GM12878 (cell line): ENCODE measurements around the gene PDS5A. TPM values are rescaled to one million over a fixed set of nuclear protein-coding genes. Genes with fewer than 3 reads are reported as not detected.

ENCODE experiments used
- ATAC-seq: fragments of 200-7000 bp; cut with Tn5 transposase; 3 replicates; pipeline ENCODE4 v1.9.1; 2020; ENCODE audit warnings: mild to moderate bottlenecking, moderate library complexity
- BruUV-seq: library from RNA; stranded (reverse); fragments of 400-500 nt; replicated peaks from 2 replicates; lab custom pipeline; 2021; lab: Mats Ljungman, UMichigan
- CTCF ChIA-PET: fragments of 300-600 bp; sonication (Branson Sonifier 250); formaldehyde crosslinking; extraction: SDS; loops from one replicate; lab custom pipeline; 2021; ENCODE audit warnings: inconsistent platforms; lab: Yijun Ruan, JAX
- POLR2A ChIA-PET: fragments of 350-600 bp; formaldehyde crosslinking; extraction: SDS; loops from one replicate; lab custom pipeline; 2021; ENCODE audit warnings: inconsistent platforms; lab: Charles Lee
- RAD21 ChIA-PET: fragments of 300-600 bp; sonication (Branson Sonifier 250); formaldehyde crosslinking; loops from one replicate; lab custom pipeline; 2023; ENCODE audit warnings: antibody characterized with exemption; ENCODE audit not compliant: unreplicated experiment; lab: Charles Lee
- SMC1A ChIA-PET: fragments of 300-600 bp; sonication (Branson Sonifier 250); formaldehyde crosslinking; loops from one replicate; lab custom pipeline; 2023; ENCODE audit not compliant: unreplicated experiment, uncharacterized antibody; lab: Charles Lee
- DNase-seq: peaks from one replicate; pipeline ENCODE4 v3.0.0-alpha.2; 2011; ENCODE audit warnings: low read depth, low spot score
- FAIRE-seq: peaks from 3 replicates; lab custom pipeline; 2011; peaks lifted over from hg19 to GRCh38; lab: Jason Lieb, UNC
- H2AFZ ChIP-seq: 2 replicates; pipeline ENCODE4 v1.6.0; 2011; ENCODE audit warnings: low read depth, low read length, control low read depth; ENCODE audit not compliant: control insufficient read depth
- H3K27ac ChIP-seq: 2 replicates; pipeline ENCODE4 v1.5.1; 2011; ENCODE audit warnings: control low read depth; ENCODE audit not compliant: control insufficient read depth, insufficient read depth
- H3K27me3 ChIP-seq, 2 experiments: replicated peaks in 1 of 2; 2 replicates each; pipeline versions ENCODE4 v1.6.0 to v1.6.1; 2011; ENCODE audit warnings: low read length in 1 of 2; ENCODE audit not compliant: control insufficient read depth in 2 of 2, insufficient read depth in 2 of 2
- H3K36me3 ChIP-seq, 2 experiments: 2 replicates each; pipeline ENCODE4 v1.5.1; 2011; ENCODE audit warnings: low read length in 1 of 2; ENCODE audit not compliant: control insufficient read depth in 2 of 2, insufficient read depth in 2 of 2
- H3K4me1 ChIP-seq: 2 replicates; pipeline ENCODE4 v1.6.1; 2011; ENCODE audit warnings: mild to moderate bottlenecking, low read length, moderate library complexity, mixed read lengths; ENCODE audit not compliant: control insufficient read depth, insufficient read depth
- H3K4me2 ChIP-seq: 2 replicates; pipeline ENCODE4 v1.6.0; 2011; ENCODE audit warnings: control low read depth; ENCODE audit not compliant: control insufficient read depth, insufficient read depth
- H3K4me3 ChIP-seq: fragments of 200-600 bp; sonication (generic); 2 replicates; pipeline ENCODE4 v1.5.1; 2016
- H3K79me2 ChIP-seq: 2 replicates; pipeline ENCODE4 v1.6.0; 2011; ENCODE audit warnings: low read length; ENCODE audit not compliant: control insufficient read depth, insufficient read depth
- H3K9ac ChIP-seq: 2 replicates; pipeline ENCODE4 v1.8.0; 2011; ENCODE audit warnings: low read length, control low read depth, mixed read lengths; ENCODE audit not compliant: control insufficient read depth, insufficient read depth
- H3K9me3 ChIP-seq: replicated peaks from 3 replicates; pipeline ENCODE4 v1.5.1; 2011; ENCODE audit warnings: mild to moderate bottlenecking, low read length; ENCODE audit not compliant: control insufficient read depth, insufficient read depth
- H4K20me1 ChIP-seq: 2 replicates; pipeline ENCODE4 v1.6.0; 2011; ENCODE audit not compliant: control insufficient read depth, insufficient read depth
- CREB1 ChIP-seq: IDR thresholded peaks from 2 replicates; pipeline ENCODE4 v1.6.1; 2012; ENCODE audit warnings: low read depth, mild to moderate bottlenecking, inconsistent platforms
- HDGF ChIP-seq: fragments of 450-650 bp; IDR thresholded peaks from 2 replicates; pipeline ENCODE4 v1.6.1; 2016; ENCODE audit warnings: antibody characterized with exemption
- JUND ChIP-seq: IDR thresholded peaks from 2 replicates; pipeline ENCODE4 v1.6.1; 2012; ENCODE audit warnings: low read depth, mild to moderate bottlenecking, low read length, improper control_type of control experiment, moderate library complexity
- MTA3 ChIP-seq: IDR thresholded peaks from 2 replicates; pipeline ENCODE4 v1.6.1; 2012; ENCODE audit warnings: low read length, inconsistent platforms, borderline replicate concordance
- NBN ChIP-seq: fragments of 450-650 bp; IDR thresholded peaks from 2 replicates; pipeline ENCODE4 v1.6.1; 2016
- NR2C2 ChIP-seq: IDR thresholded peaks from 2 replicates; pipeline ENCODE4 v1.6.1; 2011; ENCODE audit warnings: borderline replicate concordance, low read depth; ENCODE audit not compliant: control insufficient read depth, insufficient read length
- PAX5 ChIP-seq: IDR thresholded peaks from 2 replicates; pipeline ENCODE4 v1.6.1; 2011; ENCODE audit warnings: low read depth, low read length, borderline replicate concordance
- RELA ChIP-seq: fragments of 450-650 bp; IDR thresholded peaks from 2 replicates; pipeline ENCODE4 v1.8.0; 2014; ENCODE audit warnings: borderline replicate concordance; ENCODE audit not compliant: partially characterized antibody
- SPI1 ChIP-seq: IDR thresholded peaks from 2 replicates; pipeline ENCODE4 v1.6.1; 2011; ENCODE audit warnings: low read depth, mild to moderate bottlenecking, low read length, moderate library complexity, borderline replicate concordance; ENCODE audit not compliant: insufficient read depth
- TCF12 ChIP-seq: IDR thresholded peaks from 2 replicates; pipeline ENCODE4 v1.6.1; 2011; ENCODE audit warnings: low read depth, mild to moderate bottlenecking, low read length
- WRNIP1 ChIP-seq: IDR thresholded peaks from 2 replicates; pipeline ENCODE4 v1.6.1; 2011; ENCODE audit warnings: low read depth, low read length, improper control_type of control experiment, borderline replicate concordance
- ZNF622 ChIP-seq: fragments of 450-650 bp; IDR thresholded peaks from 2 replicates; pipeline ENCODE4 v1.6.1; 2017; ENCODE audit warnings: mild to moderate bottlenecking, inconsistent platforms
- ZZZ3 ChIP-seq: IDR thresholded peaks from 2 replicates; pipeline ENCODE4 v1.6.1; 2011; ENCODE audit warnings: low read depth; ENCODE audit not compliant: control insufficient read depth, insufficient read length
- WGBS: methylation state at CpG from one replicate; pipeline ENCODE4 v1.1.6; 2016; ENCODE audit warnings: low lambda C conversion rate; ENCODE audit not compliant: insufficient replicate concordance, insufficient coverage; ENCODE audit errors: missing lambda C conversion rate; 5-methylcytosine and 5-hydroxymethylcytosine counted together
- in situ Hi-C: fragments of 300-500 bp; cut with MboI; formaldehyde crosslinking; loops from 9 replicates; pipeline ENCODE4 v1.14.3; 2018; ENCODE audit warnings: mixed read lengths
- intact Hi-C: fragments of 100-400 bp; cut with micrococcal nuclease; formaldehyde crosslinking; loops from one replicate; pipeline ENCODE4 v1.14.2; 2022; ENCODE audit not compliant: unreplicated experiment
- polyA plus RNA-seq, 11 experiments: library from polyadenylated mRNA; depleted of rRNA in 4 of 11; unstranded in 6 of 11; stranded (reverse) in 5 of 11; fragments of >200 nt; fragmentation: Nextera tagmentation in 4 of 11; fragmentation: Illumina TruSeq in 1 of 11; extraction: Ambion mirVana in 4 of 11; extraction: Trizol in 1 of 11; gene quantifications; 1 replicate in 1 of 11; 2 replicates in 10 of 11; pipeline versions ENCODE4 v1.2.1 to v1.2.3, GENCODE V29; 2011 to 2016; ENCODE audit warnings: inconsistent platforms in 2 of 11, missing spikeins in 2 of 11, low read depth in 1 of 11
- total RNA-seq, 4 experiments: library from RNA; depleted of rRNA in 3 of 4; stranded (reverse); fragments of >200 nt in 3 of 4; fragmentation: Illumina TruSeq in 1 of 4; extraction: Trizol in 1 of 4; gene quantifications; 2 replicates each; pipeline versions ENCODE4 v1.2.1 to v1.2.3, GENCODE V29; 2013 to 2021
- TF ChIP-seq, protein P1 (sequence below): fragments of 450-650 bp; formaldehyde crosslinking; IDR thresholded peaks from 2 replicates; pipeline ENCODE4 v1.5.0; 2022; ENCODE audit warnings: mild to moderate bottlenecking, missing genetic modification characterization

PDS5A gene
- total and polyA plus RNA-seq, 10 of the 15 experiments (the other 5 are each of a cell fraction or from before 2014, with no cell fraction given) = 13.7 to 69.7 (median 52.3) TPM

- BruUV-seq = no TSS peak
- ATAC-seq = peak; percentile 73
- H3K9ac ChIP-seq = no peak overlapping the region
- TF ChIP-seq RELA = no peak
- TF ChIP-seq NR2C2 = no peak
- TF ChIP-seq SPI1 = peak; percentile 75; the same call in 1 of the 2 replicates
- TF ChIP-seq, all 136 proteins: peak for 1
- no peak overlapping the region; the same call in 1 of the 2 replicates for H2AFZ ChIP-seq
- in situ Hi-C loops = no loop called here
- H3K36me3 ChIP-seq = no peaks in the 10 kb centered on the region
- H3K27me3 ChIP-seq = no peaks in the 10 kb centered on the region
- DNase-seq (no peak), FAIRE-seq (no peak)
- H3K4me2 ChIP-seq = no peak overlapping the region
- no peaks in the 10 kb centered on the region for H3K79me2 ChIP-seq
- H3K4me3 ChIP-seq = no peak overlapping the region
- RAD21 ChIA-PET = no interaction called here
- H3K4me1 ChIP-seq = no peaks in the 10 kb centered on the region
- no peaks in the 10 kb centered on the region for H3K9me3 ChIP-seq
- intact Hi-C loops = no loop called here
- WGBS = 4% methylated on average over 1 of the region's 1 CpG
- SMC1A ChIA-PET = no interaction called here
- no peaks in the 10 kb centered on the region for H4K20me1 ChIP-seq
- CTCF ChIA-PET = interaction anchor here (0.6 to 1.0 kb wide), 3 partner anchors 32 to 893 kb away, joined by 3 to 5 read pairs (median 4); no protein-coding TSS in a partner anchor
- POLR2A ChIA-PET = no interaction called here
- no peak overlapping the region for H3K27ac ChIP-seq
These were observed 26.3 kb upstream of the PDS5A start for GRCh38 chr4:40003986-40004385.

DNA sequence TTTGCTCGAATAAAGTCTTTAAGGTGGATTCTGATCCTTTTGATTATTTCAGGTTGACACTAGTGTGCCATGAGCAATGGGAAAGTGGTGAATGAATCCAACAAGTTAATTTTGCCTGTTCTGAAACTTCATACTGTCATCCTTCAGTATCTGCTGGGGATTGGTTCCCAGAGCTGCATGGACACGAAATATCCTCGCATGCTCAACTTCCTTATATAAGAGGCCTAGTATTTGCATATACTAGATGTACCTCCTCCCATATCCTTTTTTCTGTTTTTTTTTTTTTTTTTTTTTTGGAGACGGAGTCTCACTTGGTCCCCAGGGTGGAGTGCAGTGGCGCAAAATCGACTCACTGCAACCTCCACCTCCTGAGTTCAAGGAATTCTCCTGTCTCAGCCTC is 23.0 kb upstream of the PDS5A start:
- H3K9me3 ChIP-seq = no peaks in the 10 kb centered on the region
- H3K27ac ChIP-seq = no peak overlapping the region
- 85% methylated on average over 6 of the region's 6 CpGs for WGBS
- no TSS peak for BruUV-seq
- no peak overlapping the region for H3K4me2 ChIP-seq
- H3K9ac ChIP-seq = no peak overlapping the region
- ChIA-PET SMC1A (interaction anchor here (1.6 kb wide), 1 partner anchor 22 kb away, joined by 4 read pairs; no protein-coding TSS in a partner anchor), POLR2A (no interaction called here), RAD21 (no interaction called here), CTCF (no interaction called here)
- in situ Hi-C loops = no loop called here
- DNase-seq = no peak
- no peak overlapping the region for H3K4me3 ChIP-seq
- intact Hi-C loops = no loop called here
- H4K20me1 ChIP-seq = no peaks in the 10 kb centered on the region
- FAIRE-seq = no peak
- ATAC-seq = no peak
- H3K36me3 ChIP-seq = no peaks in the 10 kb centered on the region
- H2AFZ ChIP-seq = no peak overlapping the region
- H3K4me1 ChIP-seq = no peaks in the 10 kb centered on the region
- H3K27me3 ChIP-seq = no peaks in the 10 kb centered on the region
- H3K79me2 ChIP-seq = no peaks in the 10 kb centered on the region
- TF ChIP-seq, protein P1, sequence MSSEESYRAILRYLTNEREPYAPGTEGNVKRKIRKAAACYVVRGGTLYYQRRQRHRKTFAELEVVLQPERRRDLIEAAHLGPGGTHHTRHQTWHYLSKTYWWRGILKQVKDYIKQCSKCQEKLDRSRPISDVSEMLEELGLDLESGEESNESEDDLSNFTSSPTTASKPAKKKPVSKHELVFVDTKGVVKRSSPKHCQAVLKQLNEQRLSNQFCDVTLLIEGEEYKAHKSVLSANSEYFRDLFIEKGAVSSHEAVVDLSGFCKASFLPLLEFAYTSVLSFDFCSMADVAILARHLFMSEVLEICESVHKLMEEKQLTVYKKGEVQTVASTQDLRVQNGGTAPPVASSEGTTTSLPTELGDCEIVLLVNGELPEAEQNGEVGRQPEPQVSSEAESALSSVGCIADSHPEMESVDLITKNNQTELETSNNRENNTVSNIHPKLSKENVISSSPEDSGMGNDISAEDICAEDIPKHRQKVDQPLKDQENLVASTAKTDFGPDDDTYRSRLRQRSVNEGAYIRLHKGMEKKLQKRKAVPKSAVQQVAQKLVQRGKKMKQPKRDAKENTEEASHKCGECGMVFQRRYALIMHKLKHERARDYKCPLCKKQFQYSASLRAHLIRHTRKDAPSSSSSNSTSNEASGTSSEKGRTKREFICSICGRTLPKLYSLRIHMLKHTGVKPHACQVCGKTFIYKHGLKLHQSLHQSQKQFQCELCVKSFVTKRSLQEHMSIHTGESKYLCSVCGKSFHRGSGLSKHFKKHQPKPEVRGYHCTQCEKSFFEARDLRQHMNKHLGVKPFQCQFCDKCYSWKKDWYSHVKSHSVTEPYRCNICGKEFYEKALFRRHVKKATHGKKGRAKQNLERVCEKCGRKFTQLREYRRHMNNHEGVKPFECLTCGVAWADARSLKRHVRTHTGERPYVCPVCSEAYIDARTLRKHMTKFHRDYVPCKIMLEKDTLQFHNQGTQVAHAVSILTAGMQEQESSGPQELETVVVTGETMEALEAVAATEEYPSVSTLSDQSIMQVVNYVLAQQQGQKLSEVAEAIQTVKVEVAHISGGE (CRISPR knock-in tag) = no peak
- TF ChIP-seq PAX5 (no peak), JUND (no peak), NBN (no peak), ZNF622 (no peak), TCF12 (no peak), WRNIP1 (no peak), MTA3 (no peak), CREB1 (no peak), ZZZ3 (no peak), HDGF (no peak)
